Measurements from ENCODE around the gene ATP6V0A1.
A peak's percentile ranks its signal among the peaks of the same experiment; 100 is the strongest.
"Not testable (repeated sequence)": the region's sequence is repeated elsewhere in the genome, so short reads cannot be mapped to it uniquely, and the experiment has no call there.

The ATP6V0A1 gene

DNA sequence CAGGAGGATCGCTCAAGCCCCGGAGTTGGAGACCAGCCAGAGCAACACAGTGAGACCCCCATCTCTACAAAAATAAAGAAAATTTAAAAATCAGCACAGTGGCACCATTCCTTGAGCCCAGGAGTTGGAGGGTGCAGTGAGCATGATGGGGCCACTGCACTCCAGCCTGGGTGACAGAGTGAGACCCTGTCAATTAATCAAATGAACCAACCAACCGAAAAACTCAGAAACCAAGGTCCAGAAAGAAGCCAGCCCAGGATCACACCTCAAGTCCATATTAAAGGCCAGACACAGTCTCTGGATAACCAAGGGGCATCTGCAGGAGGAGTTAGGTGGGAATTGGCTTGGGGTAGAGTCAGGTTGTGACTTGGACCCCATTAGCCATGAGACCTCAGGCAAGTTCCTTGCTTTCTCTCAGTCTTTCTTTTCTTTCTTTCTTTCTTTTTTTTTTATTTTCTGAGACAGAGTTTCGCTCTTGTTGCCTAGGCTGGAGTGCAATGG, 96.5 kb downstream of the ATP6V0A1 start:
- TF ChIP-seq, protein P1, sequence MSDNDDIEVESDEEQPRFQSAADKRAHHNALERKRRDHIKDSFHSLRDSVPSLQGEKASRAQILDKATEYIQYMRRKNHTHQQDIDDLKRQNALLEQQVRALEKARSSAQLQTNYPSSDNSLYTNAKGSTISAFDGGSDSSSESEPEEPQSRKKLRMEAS (IDR thresholded peaks at IDR 0.05; ENCODE audit: low read depth, low read length): no peak
- TF ChIP-seq, protein P2, sequence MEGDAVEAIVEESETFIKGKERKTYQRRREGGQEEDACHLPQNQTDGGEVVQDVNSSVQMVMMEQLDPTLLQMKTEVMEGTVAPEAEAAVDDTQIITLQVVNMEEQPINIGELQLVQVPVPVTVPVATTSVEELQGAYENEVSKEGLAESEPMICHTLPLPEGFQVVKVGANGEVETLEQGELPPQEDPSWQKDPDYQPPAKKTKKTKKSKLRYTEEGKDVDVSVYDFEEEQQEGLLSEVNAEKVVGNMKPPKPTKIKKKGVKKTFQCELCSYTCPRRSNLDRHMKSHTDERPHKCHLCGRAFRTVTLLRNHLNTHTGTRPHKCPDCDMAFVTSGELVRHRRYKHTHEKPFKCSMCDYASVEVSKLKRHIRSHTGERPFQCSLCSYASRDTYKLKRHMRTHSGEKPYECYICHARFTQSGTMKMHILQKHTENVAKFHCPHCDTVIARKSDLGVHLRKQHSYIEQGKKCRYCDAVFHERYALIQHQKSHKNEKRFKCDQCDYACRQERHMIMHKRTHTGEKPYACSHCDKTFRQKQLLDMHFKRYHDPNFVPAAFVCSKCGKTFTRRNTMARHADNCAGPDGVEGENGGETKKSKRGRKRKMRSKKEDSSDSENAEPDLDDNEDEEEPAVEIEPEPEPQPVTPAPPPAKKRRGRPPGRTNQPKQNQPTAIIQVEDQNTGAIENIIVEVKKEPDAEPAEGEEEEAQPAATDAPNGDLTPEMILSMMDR (IDR thresholded peaks at IDR 0.05; ENCODE audit: low read depth, low read length): no peak
- TF ChIP-seq POLR2A (IDR thresholded peaks at IDR 0.05; ENCODE audit: extremely low read depth, insufficient read length) (no peak), MYC (IDR thresholded peaks at IDR 0.05; ENCODE audit: low read depth, low read length) (no peak)
- DNase-seq (ENCODE audit: low read depth): no peak
- peak overlapping the region; percentile 70 for H3K4me3 ChIP-seq (ENCODE audit: low read depth, low read length)

DNA sequence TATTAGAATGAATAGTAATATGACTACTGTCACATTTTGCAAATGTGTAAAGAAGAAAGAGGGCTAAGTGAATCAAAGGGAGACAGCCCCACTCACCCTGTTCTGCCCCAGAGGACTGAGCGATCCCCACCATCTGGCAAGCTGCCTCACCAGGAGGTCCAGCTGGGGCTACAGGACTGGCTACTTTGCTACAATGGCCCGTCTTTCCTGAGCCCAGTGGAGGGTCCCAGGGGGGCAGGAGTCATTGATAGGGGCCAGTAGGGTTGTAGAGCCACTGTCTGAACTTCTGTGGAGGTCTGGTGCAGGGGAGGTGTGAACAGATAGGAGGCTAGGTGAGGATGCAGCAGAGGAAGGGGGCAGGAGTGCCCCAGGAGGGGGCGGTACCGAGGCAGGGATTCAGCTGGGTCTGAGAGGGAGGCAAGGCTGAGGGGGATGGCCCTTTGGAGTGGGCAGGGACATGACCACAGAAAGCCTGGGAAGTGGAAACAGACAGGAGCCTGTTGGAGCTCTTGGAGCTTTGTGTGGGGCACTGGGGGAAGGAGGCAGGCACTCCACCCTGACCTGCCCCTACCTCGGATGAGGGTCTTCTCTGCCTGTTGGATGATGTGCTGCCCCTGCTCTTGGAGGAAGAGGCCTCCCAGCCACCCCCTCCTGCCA, 97.4 kb downstream of the ATP6V0A1 start:
- not testable (repeated sequence) for DNase-seq (ENCODE audit: low read depth); H3K4me3 ChIP-seq (ENCODE audit: low read depth, low read length)

DNA sequence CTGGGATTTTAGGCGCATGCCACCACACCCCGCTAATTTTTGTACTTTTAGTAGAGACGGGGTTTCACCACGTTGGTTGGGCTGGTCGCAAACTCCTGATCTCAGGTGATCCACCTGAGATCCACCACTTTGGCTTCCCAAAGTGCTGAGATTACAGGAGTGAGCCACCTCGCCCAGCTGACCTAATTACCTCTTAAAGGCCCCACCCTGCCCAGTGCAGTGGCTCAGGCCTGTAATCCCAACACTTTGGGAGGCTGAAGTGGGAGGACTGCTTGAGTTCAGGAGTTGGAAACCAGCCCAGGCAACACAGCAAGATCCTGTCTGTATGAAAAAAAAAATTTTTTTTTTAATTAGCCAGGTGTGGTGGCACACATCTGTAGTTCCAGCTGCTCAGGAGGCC, 100.4 kb downstream of the ATP6V0A1 start:
- TF ChIP-seq MYC (IDR thresholded peaks at IDR 0.05; ENCODE audit: low read depth, low read length) (no peak), POLR2A (IDR thresholded peaks at IDR 0.05; ENCODE audit: extremely low read depth, insufficient read length) (no peak)
- TF ChIP-seq, protein P2 (IDR thresholded peaks at IDR 0.05; ENCODE audit: low read depth, low read length): no peak
- TF ChIP-seq, protein P1 (IDR thresholded peaks at IDR 0.05; ENCODE audit: low read depth, low read length): no peak
- H3K4me3 ChIP-seq (ENCODE audit: low read depth, low read length): no peak overlapping the region
- DNase-seq (ENCODE audit: low read depth): no peak

DNA sequence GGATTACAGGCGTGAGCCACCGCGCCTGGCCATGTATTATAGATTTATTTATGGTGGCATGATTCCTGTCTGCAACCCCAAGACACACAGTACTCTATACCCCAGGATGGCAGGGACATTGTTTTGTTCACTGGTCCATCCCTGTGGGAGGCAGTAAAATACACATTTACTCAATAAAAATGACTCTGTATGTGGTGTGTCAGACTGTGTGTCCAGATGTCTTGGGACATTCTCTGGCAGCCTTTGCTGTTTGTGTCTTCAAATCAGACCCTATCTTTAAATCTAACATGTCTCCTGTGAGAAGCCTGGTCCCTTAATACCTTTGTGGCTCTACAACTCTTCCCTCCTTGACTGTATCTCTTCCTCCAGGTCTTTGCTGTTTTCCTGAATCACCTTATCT, 101.6 kb downstream of the ATP6V0A1 start:
- H3K4me3 ChIP-seq (ENCODE audit: low read depth, low read length): no peak overlapping the region
- TF ChIP-seq, protein P2 (IDR thresholded peaks at IDR 0.05; ENCODE audit: low read depth, low read length): no peak
- DNase-seq (ENCODE audit: low read depth): no peak

DNA sequence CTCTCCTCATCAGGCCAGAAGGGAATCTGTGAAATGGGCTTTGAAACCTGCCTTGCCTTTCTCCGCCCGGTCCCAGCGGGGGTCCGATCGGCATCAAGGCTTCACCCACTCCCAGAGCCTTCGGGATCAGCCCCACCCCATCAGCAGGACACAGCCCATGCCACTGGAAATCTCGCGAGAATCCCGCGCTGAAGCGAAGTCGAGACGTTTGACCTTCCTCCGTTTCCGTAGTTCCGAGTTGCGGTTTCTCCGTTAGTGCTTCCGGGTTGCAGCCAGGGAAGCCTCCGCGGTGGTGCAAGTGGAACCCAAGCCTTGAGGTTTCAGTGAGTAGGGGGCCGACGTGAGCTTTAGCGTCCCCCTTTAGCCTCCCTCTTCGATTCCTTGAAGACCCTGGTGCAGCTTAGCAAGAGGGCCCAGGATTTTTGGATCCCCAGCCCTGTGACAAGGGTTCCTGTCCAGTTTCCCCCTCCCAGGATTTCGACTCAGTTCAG, 103.3 kb downstream of the ATP6V0A1 start, which contains the start of gene COASY:
TSS of gene COASY (plus strand) at position 252 of the 491 bp plus-strand sequence. CDS start 475 bp downstream, outside the sequence.
- H3K4me3 ChIP-seq (ENCODE audit: low read depth, low read length): peak within 1 kb of the TSS; percentile 94
- TF ChIP-seq MYC (IDR thresholded peaks at IDR 0.05; ENCODE audit: low read depth, low read length): peak; percentile 79
- TF ChIP-seq, protein P2 (IDR thresholded peaks at IDR 0.05; ENCODE audit: low read depth, low read length): no peak
- TF ChIP-seq, protein P1 (IDR thresholded peaks at IDR 0.05; ENCODE audit: low read depth, low read length): peak; percentile 49; the same call in 1 of the 2 replicates
- TF ChIP-seq POLR2A (IDR thresholded peaks at IDR 0.05; ENCODE audit: extremely low read depth, insufficient read length): peak; percentile 64
- DNase-seq (ENCODE audit: low read depth): peak; percentile 97

DNA sequence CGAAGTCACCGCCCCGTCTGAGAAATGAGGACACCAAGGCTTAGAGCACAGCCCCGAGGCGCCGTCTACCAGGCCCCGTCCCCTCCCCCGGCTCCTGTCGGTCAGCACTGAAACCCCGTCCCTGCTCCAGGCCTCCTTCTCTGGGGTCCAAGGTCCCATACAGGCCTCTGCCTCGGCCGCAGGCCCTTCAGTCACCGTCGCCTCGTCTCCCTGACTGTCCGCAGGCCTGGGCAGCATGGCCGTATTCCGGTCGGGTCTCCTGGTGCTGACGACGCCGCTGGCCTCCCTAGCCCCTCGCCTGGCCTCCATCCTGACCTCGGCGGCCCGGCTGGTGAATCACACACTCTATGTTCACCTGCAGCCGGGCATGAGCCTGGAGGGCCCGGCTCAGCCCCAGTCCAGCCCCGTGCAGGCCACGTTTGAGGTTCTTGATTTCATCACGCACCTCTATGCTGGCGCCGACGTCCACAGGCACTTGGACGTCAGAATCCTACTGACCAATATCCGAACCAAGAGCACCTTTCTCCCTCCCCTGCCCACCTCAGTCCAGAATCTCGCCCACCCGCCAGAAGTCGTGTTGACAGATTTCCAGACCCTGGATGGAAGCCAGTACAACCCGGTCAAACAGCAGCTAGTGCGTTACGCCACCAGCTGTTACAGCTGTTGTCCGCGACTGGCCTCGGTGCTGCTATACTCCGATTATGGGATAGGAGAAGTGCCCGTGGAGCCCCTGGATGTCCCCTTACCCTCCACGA, 103.9 kb downstream of the ATP6V0A1 start:
- peak; percentile 61 for DNase-seq (ENCODE audit: low read depth)
- TF ChIP-seq POLR2A (IDR thresholded peaks at IDR 0.05; ENCODE audit: extremely low read depth, insufficient read length) (no peak), MYC (IDR thresholded peaks at IDR 0.05; ENCODE audit: low read depth, low read length) (no peak)
- TF ChIP-seq, protein P1 (IDR thresholded peaks at IDR 0.05; ENCODE audit: low read depth, low read length): peak; percentile 3; the same call in 1 of the 2 replicates
- TF ChIP-seq, protein P2 (IDR thresholded peaks at IDR 0.05; ENCODE audit: low read depth, low read length): no peak
- H3K4me3 ChIP-seq (ENCODE audit: low read depth, low read length): peak overlapping the region; percentile 94

Measured in NB4 (cell line).